ENCODE results near the gene HIGD1C.
"Not testable (repeated sequence)": the region's sequence is repeated elsewhere in the genome, so short reads cannot be mapped to it uniquely, and the experiment has no call there.

The HIGD1C gene

GRCh38 chr12:51012570-51013236 lies 60.4 kb downstream of the HIGD1C start:
- H3K4me3 ChIP-seq (replicated peaks in 1 of 2; ENCODE audit: low read depth in 2 of 2, low read length in 2 of 2), result no peak overlapping the region
- TF ChIP-seq, protein P1, sequence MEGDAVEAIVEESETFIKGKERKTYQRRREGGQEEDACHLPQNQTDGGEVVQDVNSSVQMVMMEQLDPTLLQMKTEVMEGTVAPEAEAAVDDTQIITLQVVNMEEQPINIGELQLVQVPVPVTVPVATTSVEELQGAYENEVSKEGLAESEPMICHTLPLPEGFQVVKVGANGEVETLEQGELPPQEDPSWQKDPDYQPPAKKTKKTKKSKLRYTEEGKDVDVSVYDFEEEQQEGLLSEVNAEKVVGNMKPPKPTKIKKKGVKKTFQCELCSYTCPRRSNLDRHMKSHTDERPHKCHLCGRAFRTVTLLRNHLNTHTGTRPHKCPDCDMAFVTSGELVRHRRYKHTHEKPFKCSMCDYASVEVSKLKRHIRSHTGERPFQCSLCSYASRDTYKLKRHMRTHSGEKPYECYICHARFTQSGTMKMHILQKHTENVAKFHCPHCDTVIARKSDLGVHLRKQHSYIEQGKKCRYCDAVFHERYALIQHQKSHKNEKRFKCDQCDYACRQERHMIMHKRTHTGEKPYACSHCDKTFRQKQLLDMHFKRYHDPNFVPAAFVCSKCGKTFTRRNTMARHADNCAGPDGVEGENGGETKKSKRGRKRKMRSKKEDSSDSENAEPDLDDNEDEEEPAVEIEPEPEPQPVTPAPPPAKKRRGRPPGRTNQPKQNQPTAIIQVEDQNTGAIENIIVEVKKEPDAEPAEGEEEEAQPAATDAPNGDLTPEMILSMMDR (IDR thresholded peaks at IDR 0.05; ENCODE audit: low read depth, low read length), result no peak
- no peak for DNase-seq (ENCODE audit: low read depth in 2 of 2)

GRCh38 chr12:51013441-51013840 lies 61.1 kb downstream of the HIGD1C start:
- DNase-seq (ENCODE audit: low read depth in 2 of 2), result no peak
- no peak overlapping the region for H3K4me3 ChIP-seq (replicated peaks in 1 of 2; ENCODE audit: low read depth in 2 of 2, low read length in 2 of 2)
- TF ChIP-seq, protein P1 (IDR thresholded peaks at IDR 0.05; ENCODE audit: low read depth, low read length), result no peak

GRCh38 chr12:51014467-51014866 lies 62.1 kb downstream of the HIGD1C start:
- H3K4me3 ChIP-seq (replicated peaks in 1 of 2; ENCODE audit: low read depth in 2 of 2, low read length in 2 of 2); DNase-seq (ENCODE audit: low read depth in 2 of 2): not testable (repeated sequence)

DNA sequence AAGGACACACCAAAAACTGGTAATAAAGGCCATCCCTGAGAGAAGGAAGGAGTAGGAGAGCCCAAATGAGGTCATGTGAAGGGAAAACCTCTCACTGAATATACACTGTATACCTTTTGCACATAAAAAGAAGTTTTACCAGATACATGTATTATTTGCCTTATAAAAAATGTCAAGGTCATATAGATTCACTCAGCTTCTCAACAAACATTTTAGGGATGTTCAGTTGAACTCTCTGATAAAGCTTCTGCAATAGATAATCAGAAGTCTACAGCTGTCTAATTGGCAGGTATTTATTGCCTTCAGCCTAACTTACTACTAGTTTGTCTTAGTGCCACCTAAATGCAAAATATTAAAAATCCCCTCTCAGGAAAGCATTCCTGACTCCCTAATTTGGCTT lies 65.1 kb downstream of the HIGD1C start:
- DNase-seq (ENCODE audit: low read depth in 2 of 2), result no peak
- TF ChIP-seq, protein P1 (IDR thresholded peaks at IDR 0.05; ENCODE audit: low read depth, low read length), result no peak
- no peak overlapping the region for H3K4me3 ChIP-seq (replicated peaks in 1 of 2; ENCODE audit: low read depth in 2 of 2, low read length in 2 of 2)

- TF ChIP-seq, protein P1 (IDR thresholded peaks at IDR 0.05; ENCODE audit: low read depth, low read length), result no peak
- no peak overlapping the region for H3K4me3 ChIP-seq (replicated peaks in 1 of 2; ENCODE audit: low read depth in 2 of 2, low read length in 2 of 2)
- DNase-seq (ENCODE audit: low read depth in 2 of 2), result no peak
These were observed 66.6 kb downstream of the HIGD1C start for GRCh38 chr12:51018956-51019355.

DNA sequence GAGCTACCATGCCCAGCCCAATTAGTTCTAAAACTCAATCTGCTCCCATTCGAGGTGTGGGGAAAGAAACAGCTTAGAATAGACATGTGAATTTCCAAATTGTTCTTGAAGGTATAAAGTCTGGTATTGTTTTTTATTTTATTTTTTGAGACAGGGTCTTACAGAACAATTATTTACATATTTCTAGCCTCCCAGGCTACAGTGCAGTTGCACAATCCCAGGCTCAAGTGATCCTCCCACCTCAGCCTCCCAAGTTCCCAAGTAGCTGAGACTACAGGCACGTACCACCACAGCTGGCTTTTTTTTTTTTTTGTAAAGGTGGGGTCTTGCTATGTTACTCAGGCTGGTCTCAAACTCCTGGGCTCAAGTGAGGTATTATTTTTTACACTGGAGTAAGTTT lies 67.6 kb downstream of the HIGD1C start:
- TF ChIP-seq, protein P1 (IDR thresholded peaks at IDR 0.05; ENCODE audit: low read depth, low read length), result no peak
- H3K4me3 ChIP-seq (replicated peaks in 1 of 2; ENCODE audit: low read depth in 2 of 2, low read length in 2 of 2), result no peak overlapping the region
- DNase-seq (ENCODE audit: low read depth in 2 of 2), result no peak
